Heart right ventricle (tissue), 16 donors: Measurements from ENCODE around the gene RETNLB. TPM values are rescaled to one million over a fixed set of nuclear protein-coding genes. Genes with fewer than 3 reads are reported as not detected.

Experiments used
- ATAC-seq, 8 donors: fragments of 200-7000 bp; cut with Tn5 transposase; one replicate each; pipeline ENCODE4 v1.9.1; 2020; ENCODE audit warnings: mild to moderate bottlenecking in 8 of 8, moderate library complexity in 8 of 8, moderate number of reproducible peaks in 1 of 8
- DNase-seq, 2 donors: peaks; one replicate each; pipeline ENCODE4 v3.0.0-alpha.2; 2020
- H3K27ac ChIP-seq, 10 donors: fragments of 200-600 bp; sonication (generic) in 2 of 10; one replicate each; pipeline versions ENCODE4 v1.5.0 to v1.8.0; 2020 to 2022; ENCODE audit warnings: mild to moderate bottlenecking in 3 of 10
- H3K27me3 ChIP-seq, 7 donors: fragments of 200-600 bp; one replicate each; pipeline ENCODE4 v1.8.0; 2021 to 2022; ENCODE audit warnings: mild to moderate bottlenecking in 2 of 7
- H3K36me3 ChIP-seq, 9 donors: fragments of 200-600 bp; sonication (generic) in 1 of 9; one replicate each; pipeline versions ENCODE4 v1.5.0 to v1.8.0; 2020 to 2022; ENCODE audit warnings: mild to moderate bottlenecking in 2 of 9
- H3K4me1 ChIP-seq, 9 donors: fragments of 200-600 bp; sonication (generic) in 1 of 9; one replicate each; pipeline versions ENCODE4 v1.5.0 to v1.8.0; 2020 to 2022; ENCODE audit warnings: mild to moderate bottlenecking in 4 of 9
- H3K4me3 ChIP-seq, 10 donors: fragments of 200-600 bp; sonication (generic) in 2 of 10; one replicate each; pipeline versions ENCODE4 v1.5.0 to v1.8.0; 2020 to 2022; ENCODE audit warnings: mild to moderate bottlenecking in 7 of 10, moderate library complexity in 2 of 10
- H3K9me3 ChIP-seq, 11 donors: fragments of 200-600 bp in 10 of 11; sonication (generic) in 2 of 11; one replicate each; pipeline versions ENCODE4 v1.5.0 to v1.8.0; 2013 to 2022; ENCODE audit warnings: mild to moderate bottlenecking in 2 of 11, control low read depth in 1 of 11, moderate library complexity in 1 of 11
- CTCF ChIP-seq, 9 donors: fragments of 200-600 bp; sonication (generic) in 2 of 9; IDR thresholded peaks; one replicate each; pipeline versions ENCODE4 v1.5.0 to v1.8.0; 2021 to 2022; ENCODE audit warnings: antibody characterized with exemption in 9 of 9, mild to moderate bottlenecking in 5 of 9, moderate library complexity in 1 of 9
- WGBS, 2 donors: extraction: QIAGEN DNeasy Blood & Tissue Kit; methylation state at CpG; one replicate each; pipeline ENCODE4 v1.1.7; 2013; ENCODE audit warnings: inconsistent platforms in 1 of 2; 5-methylcytosine and 5-hydroxymethylcytosine counted together
- intact Hi-C, 10 donors: fragments of 100-400 bp; cut with DNase I; formaldehyde crosslinking; loops; one replicate each; pipeline versions ENCODE4 v1.11.1 to v1.14.2; 2022
- polyA plus RNA-seq, 2 donors: library from polyadenylated mRNA; stranded (reverse); fragments of 200-250 nt; gene quantifications; one replicate each; pipeline ENCODE4 v1.2.3, GENCODE V29; 2013
- total RNA-seq, 10 donors: library from RNA; stranded (reverse); fragmentation: NEBNext Ultra II Directional in 3 of 10; extraction: Animal tissue kit (Norgen Biotek cat#: 25700) in 3 of 10; gene quantifications; one replicate each; pipeline versions ENCODE4 v1.2.1 to v1.2.4, GENCODE V29; 2021 to 2023
- donor health status: Arrhythmogenic right ventricular cardiomyopathy.
- donor health status: ischemic (EF 13 %, LVEDD 7.1; RV severe dilation, severe dysfunction).
- donor health status: healthy with polysubstance abuse.
- donor health status: DM: no; HTN: yes; CAD: no.
- donor health status: DM: no; HTN: no; CAD: no.
- donor health status: ischemic (EF 25% LVEDD 6.9; RV normal size, moderate dysfunction).
- donor health status: ischemic (EF 25% LVEDD 5.7; RV mildly dilated, moderate dysfunction).
- donor health status: healthy.
- donor health status: DM: yes; HTN: yes; CAD: no.
- donor health status: Ischemic cardiomyopathy.
- donor health status: ischemic (EF 35%, LVEDD 5.7; RV mildly dilated, moderate dysfunction).
- donor health status: nonischemic (EF 11% LVEDD 7.7; RV severe dilation, severe dysfunction).
- donor health status: DM: yes; HTN: yes; CAD: no.
- donor health status: PGD.
- donor health status: ischemic (EF 29% LVEDD 5.4; RV normal size, mild dysfunction).
- donor health status: nonischemic (EF 23%, LVEDD 6.1; RV moderate dilation, normal function).

The RETNLB gene
- total and polyA plus RNA-seq, 12 donors, result not detected

GRCh38 chr3:108755686-108756085 is 1.5 kb downstream of the RETNLB start:
- no peak for TF ChIP-seq CTCF (IDR thresholded peaks at IDR 0.05)
- DNase-seq (no peak), ATAC-seq (no peak)
- Histone ChIP-seq H3K27me3 (no peaks in the 10 kb centered on the region), H3K9me3 (no peaks in the 10 kb centered on the region), H3K36me3 (no peaks in the 10 kb centered on the region), H3K4me3 (no peak overlapping the region), H3K4me1 (no peaks in the 10 kb centered on the region), H3K27ac (no peak overlapping the region)
- WGBS, 2 donors, result 66 to 71% methylated on average over 5 of the region's 5 CpGs
- intact Hi-C loops, result no loop called here

GRCh38 chr3:108744762-108745161 is 12.4 kb downstream of the RETNLB start:
- DNase-seq (no peak), ATAC-seq (no peak)
- TF ChIP-seq CTCF (IDR thresholded peaks at IDR 0.05), result no peak
- WGBS, 2 donors, result 77 to 85% methylated on average over 5 of the region's 5 CpGs
- intact Hi-C loops, result no loop called here
- H3K4me3 ChIP-seq, result no peak overlapping the region
- H3K27me3 ChIP-seq, result no peaks in the 10 kb centered on the region
- H3K27ac ChIP-seq, result no peak overlapping the region
- peaks cover 0 to 10% (median 0%) of the 10 kb centered on the region in 11 donors for H3K9me3 ChIP-seq
- no peaks in the 10 kb centered on the region for H3K36me3 ChIP-seq
- no peaks in the 10 kb centered on the region for H3K4me1 ChIP-seq

- TF ChIP-seq CTCF (IDR thresholded peaks at IDR 0.05), result no peak
- intact Hi-C loops, result no loop called here
- no peak for ATAC-seq
- Histone ChIP-seq H3K27me3 (no peaks in the 10 kb centered on the region), H3K27ac (no peak overlapping the region), H3K9me3 (peaks cover 0 to 10% (median 0%) of the 10 kb centered on the region in 11 donors), H3K4me1 (no peaks in the 10 kb centered on the region), H3K4me3 (no peak overlapping the region), H3K36me3 (no peaks in the 10 kb centered on the region)
- 90 to 94% methylated on average over 1 of the region's 1 CpG for WGBS, 2 donors
- DNase-seq, result no peak
Measured at GRCh38 chr3:108742929-108743328, 14.3 kb downstream of the RETNLB start.

GRCh38 chr3:108736821-108737220 is 20.4 kb downstream of the RETNLB start:
- intact Hi-C loops, result no loop called here
- 79% methylated on average over 6 of the region's 6 CpGs for WGBS, 2 donors
- peaks cover 0 to 10% (median 0%) of the 10 kb centered on the region in 7 donors for H3K27me3 ChIP-seq
- no peaks in the 10 kb centered on the region for H3K9me3 ChIP-seq
- ATAC-seq, result no peak
- no peaks in the 10 kb centered on the region for H3K4me1 ChIP-seq
- no peak for DNase-seq
- no peak for TF ChIP-seq CTCF (IDR thresholded peaks at IDR 0.05)
- no peaks in the 10 kb centered on the region for H3K36me3 ChIP-seq
- H3K4me3 ChIP-seq, result no peak overlapping the region
- no peak overlapping the region for H3K27ac ChIP-seq
